HS-27A (cell line): Measurements from ENCODE around the gene FGF10.

Experiments used
- DNase-seq: peaks from one replicate; pipeline ENCODE4 v3.0.0-alpha.2; 2012; ENCODE audit warnings: low read depth, missing footprints

The FGF10 gene

DNA sequence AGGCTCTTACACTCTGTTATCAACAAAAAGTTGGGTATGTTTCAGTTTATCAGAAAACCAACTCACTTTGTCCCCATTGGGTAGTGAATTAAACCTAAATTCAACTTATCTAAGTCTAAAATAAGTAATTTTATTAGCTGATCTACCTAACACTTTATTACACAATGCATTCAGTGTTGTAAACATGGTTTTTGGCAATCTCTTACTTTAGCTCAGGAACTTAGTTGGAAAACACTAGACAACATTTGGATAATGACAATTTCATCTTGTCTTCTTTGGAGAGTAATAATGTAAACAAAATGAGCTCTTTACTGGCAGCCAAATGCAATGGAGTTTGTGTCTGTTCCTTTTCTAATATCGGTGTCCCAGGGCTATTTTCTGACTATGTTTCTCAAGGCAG lies 33.0 kb downstream of the FGF10 start:
- no peak for DNase-seq

DNA sequence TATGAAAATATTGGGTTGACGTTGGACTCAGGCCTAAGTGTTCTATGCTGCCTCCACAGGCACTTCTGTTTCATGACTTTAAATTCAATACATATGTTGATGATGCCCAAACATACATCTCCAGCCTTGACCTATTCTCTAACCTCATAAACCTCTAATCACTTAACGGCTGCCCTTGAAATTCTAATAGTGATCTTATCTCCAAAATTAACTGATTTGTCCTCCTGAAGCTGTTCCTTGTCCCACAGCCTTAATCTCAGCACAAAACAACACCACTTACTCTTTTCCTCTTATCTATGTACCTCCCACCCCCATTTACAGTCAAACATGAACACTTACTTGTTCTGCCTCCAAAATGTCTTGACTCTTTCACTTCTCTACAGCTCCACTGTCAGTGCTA lies 43.3 kb downstream of the FGF10 start:
- no peak for DNase-seq

DNA sequence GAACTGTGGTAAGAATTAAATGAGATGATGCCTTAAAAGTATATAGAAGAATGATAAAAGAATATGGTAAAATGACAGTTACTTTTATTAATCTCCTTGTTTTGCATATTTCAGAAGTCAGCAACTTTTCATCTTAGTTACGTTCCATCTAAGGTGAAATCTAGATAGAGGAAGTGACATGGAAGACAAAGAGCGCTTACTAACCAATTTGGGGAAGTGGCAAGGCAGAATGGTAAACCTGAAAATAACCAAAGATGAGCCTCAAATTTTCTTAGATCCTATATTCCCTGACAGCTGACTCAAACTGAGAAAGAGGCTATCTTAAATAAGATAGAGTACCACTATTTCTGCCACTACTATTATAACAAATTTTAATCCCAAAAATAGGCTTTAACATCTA lies 52.5 kb downstream of the FGF10 start:
- DNase-seq: no peak

DNA sequence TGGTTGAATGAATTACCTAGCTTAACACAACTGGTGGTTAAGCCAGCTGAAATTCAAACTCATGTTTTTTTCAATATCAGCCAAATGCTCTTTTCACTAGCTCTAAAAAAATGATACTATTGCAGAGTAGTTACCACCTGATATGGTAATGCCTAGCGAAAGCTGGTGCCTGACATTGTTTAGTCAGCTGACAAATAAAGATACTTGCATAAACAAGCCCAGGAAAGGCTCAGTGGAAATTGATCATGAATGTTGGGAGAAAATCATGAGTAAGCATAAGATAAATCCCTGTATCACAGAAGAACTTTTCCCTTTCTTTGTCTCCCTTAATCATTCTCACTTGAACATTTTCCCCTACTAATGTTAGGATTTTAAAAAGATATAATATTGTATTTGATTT lies 54.6 kb downstream of the FGF10 start:
- DNase-seq: no peak

DNA sequence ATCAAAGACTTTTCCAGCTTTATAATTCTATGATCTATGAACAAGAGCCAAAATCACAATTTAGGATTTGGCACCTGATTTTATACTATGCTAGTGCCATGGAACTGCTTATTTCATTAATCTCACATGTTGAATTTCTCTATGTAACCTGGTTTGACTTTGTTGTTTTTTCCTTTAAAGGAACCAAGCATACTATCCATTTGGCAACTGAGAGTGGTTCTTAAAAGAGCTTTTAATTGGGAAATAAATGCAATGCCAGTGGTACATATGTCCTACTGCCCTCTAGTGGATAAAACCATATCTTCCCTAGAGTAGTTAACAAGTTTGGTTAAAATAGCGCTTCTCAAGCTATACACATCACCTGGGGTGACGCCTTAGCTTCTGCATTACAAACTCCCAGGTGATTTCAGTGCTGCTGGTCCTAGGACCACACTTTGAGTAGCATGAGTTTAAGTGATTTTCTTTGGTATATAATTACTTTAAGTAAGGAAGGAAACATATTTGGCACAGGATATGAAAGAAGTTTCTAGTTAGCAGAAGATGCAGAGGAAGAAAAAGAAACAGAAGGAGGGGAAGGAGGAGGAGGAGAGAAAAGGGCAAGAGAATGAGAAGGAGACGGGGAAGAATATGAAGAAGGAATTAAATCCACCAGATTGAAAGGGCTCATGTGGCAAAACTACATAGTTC lies 56.8 kb downstream of the FGF10 start:
- DNase-seq: peak; percentile 17

DNA sequence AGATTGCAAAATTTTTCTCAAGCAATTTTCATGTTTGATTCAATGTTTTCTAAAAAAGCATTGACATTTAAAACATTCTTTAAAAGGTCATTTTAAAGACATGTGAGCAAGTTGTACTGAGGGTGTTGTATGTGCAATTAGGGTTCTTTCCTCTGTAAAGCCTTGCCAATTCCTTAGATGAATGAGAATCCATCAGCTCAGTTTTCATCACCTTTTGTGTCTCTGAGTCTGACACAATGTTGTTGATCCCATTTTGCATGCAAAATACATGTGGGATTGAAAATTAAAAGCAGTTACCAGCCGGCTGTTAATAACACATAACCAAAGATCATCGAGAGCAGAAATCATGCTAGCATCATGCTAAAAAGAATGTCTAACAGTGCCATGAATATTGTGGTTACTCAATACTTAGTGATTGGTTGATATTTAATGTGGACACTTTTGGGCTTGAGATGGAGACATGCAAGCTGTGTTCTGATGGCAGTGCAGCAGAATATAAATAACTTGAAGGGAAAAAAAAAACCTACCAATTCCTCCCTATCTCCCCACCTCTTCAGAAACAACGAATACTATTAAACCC lies 57.7 kb downstream of the FGF10 start:
- no peak for DNase-seq

DNA sequence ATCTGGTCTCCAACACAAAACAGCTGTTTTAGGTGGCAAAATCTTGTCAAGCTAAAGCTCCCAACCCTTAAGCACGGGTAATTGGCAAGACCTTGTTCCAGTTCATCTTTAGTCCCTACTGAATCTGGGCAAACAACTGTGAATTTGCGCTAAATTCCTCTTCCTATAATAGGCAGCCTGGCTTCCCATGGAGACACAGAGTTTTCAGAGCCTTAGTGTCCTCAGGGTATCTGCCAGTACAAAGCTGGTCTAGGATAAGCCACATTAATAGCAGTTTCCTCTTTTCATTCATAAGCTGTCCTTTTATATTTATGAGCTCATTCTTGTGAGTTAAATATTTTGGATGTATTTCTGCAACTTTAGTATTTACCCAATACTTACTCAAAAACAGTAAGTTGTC lies 59.5 kb downstream of the FGF10 start:
- DNase-seq: no peak

DNA sequence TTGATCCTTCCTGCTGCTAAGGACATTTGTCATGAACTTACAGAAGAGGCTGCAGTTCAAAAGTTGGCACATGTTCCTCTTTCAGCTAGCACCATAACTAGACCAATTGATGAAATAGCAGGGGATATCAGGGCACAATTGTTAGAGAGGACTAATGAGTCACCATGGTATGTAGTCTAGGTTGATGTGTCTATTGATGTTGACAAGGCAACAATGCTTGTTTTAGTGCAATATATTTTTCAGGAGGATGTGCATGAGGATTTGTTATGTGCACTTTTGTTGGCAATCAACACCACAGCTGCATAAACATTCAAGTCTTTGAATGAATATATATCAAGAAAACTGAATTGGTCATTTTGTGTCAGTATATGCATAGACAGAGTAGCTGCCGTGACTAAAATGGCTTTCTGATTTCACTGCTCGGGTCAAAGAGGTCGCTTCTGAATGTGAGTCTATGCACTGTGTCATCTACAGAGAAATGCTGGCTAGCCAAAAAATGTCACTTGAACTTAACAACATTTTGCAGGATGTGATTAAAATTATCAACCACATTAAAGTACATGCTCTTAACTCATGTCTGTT lies 68.0 kb downstream of the FGF10 start:
- DNase-seq: no peak

DNA sequence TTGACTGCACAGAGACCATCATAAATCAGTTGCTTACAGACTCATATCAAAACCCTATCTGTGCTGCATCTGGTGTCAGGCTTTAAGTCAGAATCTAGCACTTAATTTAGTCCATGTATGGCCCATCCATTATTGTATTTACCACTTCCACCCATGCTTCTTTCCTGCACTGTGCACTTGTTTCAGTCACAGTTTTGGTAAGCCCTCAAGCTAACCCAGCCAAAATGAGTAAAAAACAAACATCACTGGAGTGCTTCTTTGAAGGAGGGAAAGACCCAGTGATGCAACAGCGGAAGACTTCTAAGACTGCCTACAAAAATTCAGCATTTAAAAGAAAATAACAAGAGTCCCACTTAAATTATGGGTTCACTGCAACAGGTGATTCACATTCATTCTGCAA lies 69.0 kb downstream of the FGF10 start:
- no peak for DNase-seq

DNA sequence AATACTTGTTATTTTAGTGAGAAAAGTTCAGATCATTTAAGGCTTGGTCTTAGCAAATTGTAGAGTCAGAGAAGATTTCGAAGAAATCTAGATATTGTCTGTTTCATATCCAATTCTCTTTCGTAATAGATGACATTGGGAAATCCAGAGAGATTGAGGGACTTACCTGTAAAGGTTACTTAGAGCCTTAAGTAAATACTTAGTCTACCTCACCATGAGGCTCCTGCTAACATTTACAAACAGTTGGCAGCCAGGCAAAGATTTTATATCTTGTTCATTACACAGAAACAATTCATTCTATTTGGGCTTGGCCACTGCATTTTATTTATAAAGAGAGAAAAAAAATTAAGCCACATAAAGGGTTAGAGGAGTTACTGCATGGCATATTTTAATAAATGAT lies 70.3 kb downstream of the FGF10 start:
- DNase-seq: no peak

DNA sequence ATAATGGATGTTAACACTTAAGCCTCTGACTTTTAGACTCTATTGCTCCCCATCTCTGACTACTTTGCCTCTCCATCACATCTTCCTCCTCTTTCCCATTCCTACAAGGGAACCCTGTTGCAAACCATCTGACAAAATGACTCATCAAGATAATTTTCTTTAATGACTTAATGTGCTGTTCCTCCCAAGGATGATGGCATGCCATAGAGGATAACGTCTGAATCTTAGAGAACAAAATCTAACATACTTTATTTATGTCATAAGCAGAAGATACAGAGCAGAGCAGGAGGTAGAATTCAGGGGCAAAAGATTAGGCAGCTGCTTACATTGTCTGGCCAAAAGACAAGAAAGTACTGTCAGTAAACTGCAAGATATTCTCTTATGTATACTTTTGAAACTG lies 76.8 kb downstream of the FGF10 start:
- DNase-seq: no peak

DNA sequence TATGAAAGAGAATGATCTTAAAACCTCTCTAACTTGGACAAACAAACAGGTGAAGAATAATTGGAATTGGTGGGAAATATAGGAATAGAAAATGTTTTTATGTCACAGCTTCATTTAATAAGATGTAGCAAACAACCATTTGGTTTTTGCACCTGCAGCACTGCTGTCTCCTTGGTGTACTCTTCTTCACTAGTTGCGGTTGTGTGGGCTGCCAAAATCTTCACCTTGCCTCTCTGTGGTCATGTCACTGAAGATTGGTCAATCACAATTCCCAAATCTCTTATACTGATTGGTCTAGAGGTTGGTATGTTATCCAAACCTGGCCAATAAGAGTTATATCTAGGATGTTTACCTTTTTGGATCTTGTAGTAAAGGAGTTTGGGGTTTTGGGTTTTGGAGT lies 88.7 kb downstream of the FGF10 start:
- DNase-seq: no peak

DNA sequence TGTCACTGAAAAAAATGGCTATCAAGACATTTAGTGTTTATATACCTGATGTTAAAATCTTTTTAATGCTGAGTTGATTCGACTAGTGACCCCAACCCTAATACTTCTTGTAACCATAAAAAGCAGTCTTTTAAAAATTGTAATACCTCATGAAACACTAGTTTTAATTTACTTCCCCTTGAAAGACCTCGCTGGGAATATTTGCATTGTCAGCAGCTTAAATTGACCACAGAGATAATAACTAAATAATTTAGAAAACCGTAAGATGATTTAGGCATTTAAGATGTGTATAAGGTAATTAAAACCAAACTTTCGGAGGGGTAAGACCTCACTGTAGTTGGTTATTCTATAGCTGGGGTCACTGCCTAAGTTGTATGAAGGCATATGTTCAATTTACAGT lies 89.8 kb downstream of the FGF10 start:
- no peak for DNase-seq

DNA sequence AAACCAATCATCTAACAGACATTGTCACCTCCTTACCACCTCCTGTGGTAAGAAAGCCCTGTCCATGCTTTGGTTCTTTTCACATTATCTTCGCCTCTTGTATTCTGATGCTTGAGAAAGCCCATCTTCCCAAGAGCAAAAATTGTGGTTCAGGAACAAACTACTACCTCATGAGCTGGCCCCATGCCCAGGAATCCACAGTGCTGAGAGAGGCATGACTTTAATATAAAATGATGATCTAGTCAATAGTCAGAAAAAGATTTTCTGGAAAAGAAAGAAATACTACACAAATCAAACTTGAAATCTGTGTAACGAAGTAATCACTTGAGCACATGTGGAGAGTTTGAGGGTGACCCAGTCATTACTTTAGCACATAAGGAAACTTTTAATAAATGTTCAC lies 94.7 kb downstream of the FGF10 start:
- no peak for DNase-seq

DNA sequence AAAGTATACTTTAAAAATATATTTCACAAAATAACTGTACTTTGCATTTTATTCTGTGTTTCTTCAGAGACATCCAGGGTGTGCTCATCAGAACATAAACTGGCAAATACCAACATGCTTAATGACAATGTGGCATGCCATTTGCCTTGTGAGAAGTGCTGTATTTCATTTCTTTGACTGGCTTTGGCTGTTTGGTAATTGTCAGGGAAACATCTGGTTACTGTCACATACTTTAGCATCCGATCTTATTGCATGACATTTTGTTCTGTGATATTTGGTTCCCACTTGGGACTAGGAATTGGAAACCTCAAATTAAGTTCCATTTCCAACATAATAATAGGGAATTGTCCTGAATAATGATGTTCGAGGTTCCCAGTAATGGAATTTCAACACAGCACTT lies 96.5 kb downstream of the FGF10 start:
- no peak for DNase-seq

DNA sequence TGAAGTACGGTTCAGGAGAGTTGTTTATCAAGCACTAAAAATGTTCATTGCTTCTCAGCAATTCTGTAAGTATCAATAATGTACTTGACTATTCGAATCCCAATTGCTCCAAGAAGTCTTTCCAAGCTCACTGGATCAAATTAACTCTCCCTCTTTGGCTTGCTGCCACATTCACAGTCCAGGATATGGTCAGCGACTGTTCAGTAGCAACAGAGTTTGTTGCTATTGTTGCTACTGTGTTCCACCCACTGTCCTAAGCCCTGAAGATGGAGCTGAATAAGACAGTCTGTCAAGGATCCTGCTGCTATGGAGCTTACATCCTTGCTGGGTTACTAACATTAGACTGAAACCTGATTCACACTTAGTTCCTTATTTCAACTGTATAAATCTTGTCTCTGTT lies 110.8 kb downstream of the FGF10 start:
- no peak for DNase-seq

DNA sequence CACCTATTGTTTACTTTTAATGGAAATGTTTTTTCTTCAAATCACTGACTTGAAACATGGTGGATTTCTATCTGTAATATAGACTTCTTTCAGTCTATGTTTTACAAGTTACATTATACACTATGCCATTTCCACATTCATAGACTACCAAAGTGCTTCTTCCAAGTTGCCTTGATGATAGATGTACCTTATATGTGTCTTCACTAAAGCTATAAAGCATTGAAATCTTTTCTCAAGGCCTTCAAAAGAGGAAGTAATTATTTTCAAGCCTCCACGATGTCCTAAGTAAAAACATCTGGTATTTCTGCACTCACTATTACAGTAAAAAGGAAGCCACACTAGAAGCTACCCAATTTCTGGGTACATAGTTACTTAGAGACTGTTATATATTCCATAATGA lies 113.3 kb downstream of the FGF10 start:
- DNase-seq: no peak

DNA sequence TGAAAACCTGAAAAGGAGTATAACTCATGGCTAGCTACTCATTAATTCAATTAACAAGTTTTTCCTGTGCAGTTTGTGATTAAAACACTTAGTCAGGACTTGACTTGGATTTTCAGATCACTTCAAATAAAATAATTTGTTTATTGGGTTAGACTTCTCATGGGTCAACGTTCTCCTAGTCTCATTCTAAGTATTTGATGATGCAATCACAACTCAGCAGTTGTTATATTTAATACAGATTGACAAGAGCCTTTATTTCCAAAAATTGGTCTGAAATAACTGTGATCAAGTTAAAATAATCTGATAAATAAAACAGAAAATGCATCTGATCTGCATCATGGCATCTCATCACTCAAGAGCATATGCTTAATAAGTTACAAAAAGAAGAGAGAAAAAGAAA lies 113.9 kb downstream of the FGF10 start:
- DNase-seq: no peak

DNA sequence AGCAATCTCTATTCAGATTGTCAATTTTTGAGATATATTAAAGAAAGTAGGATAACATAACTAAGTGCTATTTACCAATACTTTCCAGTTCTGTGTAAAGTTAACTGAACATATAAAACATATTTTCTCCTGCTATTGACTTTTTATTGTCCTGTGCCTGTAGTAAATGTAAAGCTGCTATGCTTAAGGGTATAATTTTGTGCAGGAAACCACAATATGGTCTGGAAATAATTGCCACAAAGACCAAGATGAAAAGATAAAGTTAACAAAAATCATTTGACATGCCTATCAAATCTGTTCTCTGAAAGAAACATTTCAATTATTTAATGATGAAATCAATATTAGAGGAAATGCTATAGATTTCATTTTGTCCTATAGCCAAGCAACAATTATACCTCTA lies 121.3 kb downstream of the FGF10 start:
- DNase-seq: no peak

DNA sequence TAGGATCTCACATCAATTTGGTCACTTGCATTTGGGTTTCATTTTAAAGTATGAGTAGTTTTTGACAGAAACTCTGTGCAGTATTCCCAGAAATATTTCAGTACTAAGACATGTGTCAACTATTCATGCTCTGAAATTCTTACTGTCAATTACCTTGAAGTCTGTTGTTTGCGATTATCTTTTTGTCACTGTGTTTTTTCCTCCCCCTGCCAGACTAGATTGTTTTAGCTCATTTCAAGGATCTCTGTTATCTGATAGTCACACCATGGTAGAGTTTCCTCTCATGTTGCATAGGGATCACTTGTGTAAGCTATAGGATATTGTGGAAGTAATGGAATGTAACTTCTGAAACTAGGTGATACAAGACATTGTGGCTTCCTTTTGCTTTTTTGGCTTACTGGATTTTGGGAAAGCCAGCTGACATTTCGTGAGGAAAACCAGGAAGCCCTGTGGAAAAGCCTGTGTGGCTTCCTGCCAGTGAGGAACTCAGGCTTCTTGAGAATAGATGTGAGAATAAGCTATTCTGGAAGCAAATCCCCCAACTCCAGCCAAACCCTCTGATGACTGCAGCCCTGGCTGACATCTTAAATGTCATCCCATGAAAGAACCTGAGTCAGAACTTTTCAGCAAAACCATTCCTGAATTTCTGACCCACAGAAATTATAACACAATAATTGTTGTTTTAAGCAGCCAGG lies 122.2 kb downstream of the FGF10 start:
- no peak for DNase-seq

DNA sequence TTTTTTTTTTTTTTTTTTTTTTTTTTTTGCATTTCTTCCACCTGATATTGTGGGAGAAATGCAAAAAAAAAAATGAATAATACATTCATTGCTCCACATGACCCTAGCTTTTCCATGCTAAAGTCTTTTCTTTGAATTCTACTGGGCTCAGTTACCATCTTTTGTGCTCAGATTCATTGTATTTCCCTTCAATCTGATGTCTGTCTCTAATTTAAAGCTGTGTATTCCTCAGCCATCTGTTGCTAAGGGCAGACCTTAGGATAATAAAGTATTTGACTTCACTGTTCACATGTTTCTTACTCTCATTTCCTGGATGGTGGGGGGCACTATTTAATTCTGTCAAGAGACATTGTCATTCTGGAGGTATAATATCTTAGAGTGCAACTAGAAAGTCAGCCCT lies 123.5 kb downstream of the FGF10 start:
- DNase-seq: no peak

DNA sequence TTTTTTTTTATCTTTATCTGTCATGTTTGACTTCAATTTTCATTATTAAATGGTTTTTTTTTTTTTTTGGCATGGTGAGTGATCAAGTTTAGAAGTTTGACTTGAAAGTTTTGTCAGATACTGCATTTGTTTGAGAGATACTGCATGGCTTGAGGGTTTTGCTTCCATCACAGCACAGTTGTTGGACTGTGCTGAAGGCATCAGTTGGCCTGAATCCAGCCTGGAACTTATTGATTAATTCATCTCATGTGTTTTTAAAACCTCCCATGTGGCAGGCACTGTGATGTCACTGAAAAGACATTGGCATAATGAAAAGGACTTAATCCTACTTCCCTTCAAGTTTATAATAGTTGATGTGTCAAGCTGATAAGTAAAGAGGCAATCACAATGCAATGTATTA lies 128.4 kb downstream of the FGF10 start:
- no peak for DNase-seq

DNA sequence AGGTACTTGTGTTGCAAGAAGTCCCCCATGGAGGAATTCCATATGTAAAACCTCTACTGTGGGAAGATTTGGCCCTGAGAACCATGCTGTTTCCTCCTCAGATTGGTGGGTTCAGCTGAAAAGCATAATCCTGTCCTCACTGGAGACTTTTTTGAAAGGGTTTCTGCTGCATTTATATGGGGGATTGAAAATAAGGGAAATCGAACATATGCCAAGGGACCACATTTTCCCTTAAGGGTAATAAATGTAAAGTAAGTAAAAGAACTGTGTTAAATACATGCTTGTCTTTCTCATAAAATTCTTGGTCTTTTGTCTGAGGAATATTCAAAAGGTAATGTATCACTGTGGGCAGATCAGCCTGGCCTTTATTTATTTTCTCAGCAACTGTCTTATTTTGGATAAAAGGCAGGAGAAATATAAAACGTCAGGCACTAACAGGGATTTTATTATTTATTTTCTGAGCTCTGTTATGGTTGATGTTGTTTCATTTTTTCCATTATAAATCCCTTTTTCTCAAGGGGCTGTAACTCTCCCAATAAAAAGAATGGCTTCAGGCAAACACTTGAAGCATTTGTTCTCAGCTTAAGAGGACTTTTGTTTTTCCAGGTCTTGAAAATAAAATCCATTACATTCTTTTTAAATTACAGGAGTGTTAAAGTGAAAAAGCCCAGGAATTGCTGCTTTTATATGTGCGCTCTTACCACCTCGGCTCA lies 131.4 kb downstream of the FGF10 start:
- no peak for DNase-seq
